Measurements from ENCODE around the gene ZNF485.
"Not testable (repeated sequence)": the region's sequence is repeated elsewhere in the genome, so short reads cannot be mapped to it uniquely, and the experiment has no call there.

ZNF485 gene

DNA sequence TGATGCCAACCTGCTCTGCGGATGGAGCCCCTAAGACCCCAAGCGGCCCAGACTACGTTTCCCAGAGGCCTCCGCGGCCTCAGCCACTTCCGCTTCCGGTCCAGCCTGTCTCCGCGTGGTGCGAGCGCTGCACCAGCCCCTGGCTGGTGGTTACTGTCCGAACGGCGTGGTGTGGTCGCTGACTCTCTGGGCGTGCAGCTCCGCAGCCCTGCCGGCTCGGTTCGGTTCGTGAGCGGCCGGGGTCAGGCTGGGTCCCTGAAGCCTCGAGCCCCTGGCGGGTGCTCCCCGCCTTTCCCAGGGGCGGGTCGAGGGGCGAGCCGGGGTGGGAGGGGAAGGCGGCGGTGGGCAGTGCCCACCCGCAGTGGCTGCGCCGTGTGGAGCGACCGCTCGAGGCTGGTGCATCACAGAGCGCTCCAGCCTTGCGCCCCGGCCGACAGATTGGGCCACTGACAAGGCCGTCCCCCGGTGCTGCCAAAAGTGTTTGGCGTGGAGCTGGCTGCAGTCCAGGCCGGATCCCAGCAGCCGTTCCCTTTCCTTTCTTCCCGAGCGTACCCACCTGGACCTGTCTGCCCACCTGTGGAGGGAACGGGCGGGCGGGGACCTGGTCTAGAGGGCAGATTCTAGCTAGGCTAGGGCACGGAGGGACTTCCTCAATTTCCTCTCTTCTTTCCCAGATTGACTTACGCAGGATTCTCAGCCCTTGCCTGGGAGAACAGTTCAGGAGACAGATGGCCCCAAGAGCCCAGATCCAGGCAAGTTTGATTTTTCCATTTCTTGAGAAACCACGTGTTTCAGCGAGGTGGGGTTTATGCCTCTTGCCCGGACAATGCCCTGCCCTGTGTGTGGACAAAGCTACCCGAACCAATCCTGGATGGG, at the start of gene ZNF485:
TSS of gene ZNF485 (plus strand) at position 116 of the 876 bp plus-strand sequence. CDS start at position 729, 613 bp downstream.
- DNase-seq (ENCODE audit: low read depth in 4 of 4, low spot score in 1 of 4) = peak; percentile 42 to 65 (median 54)

DNA sequence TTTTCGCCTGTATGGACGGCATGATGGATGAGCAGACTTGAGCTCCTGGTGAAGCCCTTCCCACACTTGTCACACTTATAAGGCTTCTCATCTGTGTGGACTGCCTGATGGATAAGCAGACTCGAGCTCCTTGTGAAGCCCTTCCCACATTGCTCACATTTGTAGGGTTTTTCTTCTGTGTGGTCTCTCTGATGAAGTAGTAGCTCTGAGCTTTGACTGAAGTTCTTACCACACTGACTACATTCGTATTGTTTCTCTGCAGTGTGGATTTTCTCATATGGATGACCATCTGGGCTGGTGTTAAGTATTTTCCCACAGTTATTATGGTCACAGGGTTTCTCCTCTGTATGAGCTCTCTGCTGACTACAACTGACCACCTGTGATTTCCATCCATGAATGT, 49.0 kb upstream of the ZNF485 start:
- no peak for DNase-seq (ENCODE audit: low read depth in 4 of 4, low spot score in 1 of 4)

- DNase-seq (ENCODE audit: low read depth in 4 of 4, low spot score in 1 of 4) = no peak
These were observed 36.6 kb upstream of the ZNF485 start for GRCh38 chr10:43569681-43570080.

DNA sequence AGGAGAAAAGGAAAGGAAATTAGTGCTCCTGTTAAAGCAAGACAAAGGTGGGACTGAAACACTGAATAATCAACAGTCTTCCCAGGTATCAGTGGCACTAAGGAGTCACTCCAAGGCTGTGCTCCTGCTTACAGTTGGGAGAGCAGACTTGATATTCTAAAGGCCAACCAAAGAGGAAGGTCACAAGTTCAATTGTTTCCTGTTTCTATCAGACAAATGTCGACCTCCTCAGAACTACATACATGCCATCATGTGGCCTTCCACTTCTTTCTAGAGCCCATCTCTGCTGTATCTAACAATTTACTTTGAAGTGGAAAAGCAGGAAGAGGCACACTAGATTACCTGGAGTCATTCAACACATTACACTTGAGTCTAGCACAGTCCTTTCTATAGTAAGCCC, 35.3 kb upstream of the ZNF485 start:
- no peak for DNase-seq (ENCODE audit: low read depth in 4 of 4, low spot score in 1 of 4)

DNA sequence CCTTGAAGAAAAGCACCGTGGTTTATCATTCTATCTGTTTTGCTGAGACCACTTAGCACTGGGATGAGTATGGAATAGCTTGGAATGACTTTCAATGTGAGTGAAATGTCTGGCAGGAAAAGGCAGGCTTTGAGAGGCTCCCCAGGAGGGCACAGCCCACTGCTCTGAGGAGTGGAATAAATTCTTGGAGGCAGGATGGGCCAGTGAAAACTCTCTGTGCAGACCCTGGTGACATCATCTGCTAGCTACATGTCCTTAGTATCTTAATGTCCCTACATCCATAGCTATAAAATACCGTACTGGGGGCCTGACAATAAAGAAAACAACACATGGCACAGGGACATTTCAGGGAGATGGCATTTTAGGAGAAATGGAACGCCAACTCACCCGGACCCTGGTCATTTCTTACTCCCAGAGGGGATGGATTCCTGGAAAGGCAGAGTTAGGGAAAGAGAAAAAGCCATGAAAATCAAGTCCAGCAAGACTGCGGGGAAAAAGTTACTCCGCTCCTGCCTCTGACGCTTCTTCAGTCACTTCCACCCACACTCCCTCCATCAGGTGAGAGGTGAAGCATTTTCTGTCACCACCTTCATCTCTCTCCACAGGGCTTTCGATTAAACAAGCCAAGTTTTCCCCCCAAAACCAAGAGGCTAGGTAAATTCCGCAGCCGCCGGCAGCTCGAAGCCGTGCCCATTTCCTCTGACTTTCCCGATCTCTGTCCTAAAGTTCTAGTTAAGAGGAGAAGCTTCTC, 32.8 kb upstream of the ZNF485 start:
- no peak for DNase-seq (ENCODE audit: low read depth in 4 of 4, low spot score in 1 of 4)

DNA sequence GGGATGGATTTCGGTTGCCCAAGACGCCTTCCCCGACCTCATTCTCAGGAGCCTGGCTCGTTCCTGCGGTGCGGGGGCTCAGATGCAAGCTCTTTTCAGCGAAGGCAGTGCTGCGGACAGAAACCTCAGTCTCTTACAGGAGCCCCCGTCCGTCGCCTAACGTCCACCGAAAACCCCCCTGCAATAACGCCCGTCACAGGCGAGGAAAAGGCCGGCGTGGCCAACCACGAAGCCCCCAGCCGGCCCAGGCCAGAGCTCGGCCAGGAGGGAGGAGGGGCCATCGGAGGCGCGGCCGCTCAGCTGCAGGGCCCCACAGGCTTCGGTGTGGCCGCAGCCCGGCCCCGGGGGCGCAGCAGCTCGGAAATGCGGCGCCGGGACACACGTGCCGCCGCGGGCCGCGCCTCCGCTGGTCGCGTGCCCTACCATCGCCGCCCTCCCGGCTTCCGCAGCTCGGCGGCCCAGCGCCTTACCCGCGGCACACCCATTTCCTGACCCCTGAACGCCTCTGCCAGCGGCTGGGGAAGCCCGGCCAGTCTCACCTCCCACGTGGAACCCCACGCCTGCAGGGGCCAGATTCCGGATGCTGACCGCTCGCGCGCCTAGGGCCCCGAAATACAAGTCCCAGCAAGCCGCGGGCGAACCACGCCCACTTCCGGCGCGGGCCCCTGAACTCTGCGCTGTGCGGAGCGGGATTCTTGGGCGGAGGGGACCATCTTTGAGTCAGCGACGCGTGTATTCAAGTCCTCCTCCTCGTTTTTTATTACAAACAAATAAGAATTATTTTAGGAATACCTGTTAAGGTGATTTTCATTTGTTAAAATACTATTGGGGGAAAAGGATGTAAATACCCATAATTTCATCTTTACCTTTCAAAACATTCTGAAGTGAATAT, 32.0 kb upstream of the ZNF485 start, which contains the start of gene ZNF239:
TSS of gene ZNF239 (minus strand) at position 616 of the 892 bp plus-strand sequence. CDS start 16,537 bp downstream, outside the sequence.
- peak; percentile 65 to 79 (median 75) for DNase-seq (ENCODE audit: low read depth in 4 of 4, low spot score in 1 of 4)

DNA sequence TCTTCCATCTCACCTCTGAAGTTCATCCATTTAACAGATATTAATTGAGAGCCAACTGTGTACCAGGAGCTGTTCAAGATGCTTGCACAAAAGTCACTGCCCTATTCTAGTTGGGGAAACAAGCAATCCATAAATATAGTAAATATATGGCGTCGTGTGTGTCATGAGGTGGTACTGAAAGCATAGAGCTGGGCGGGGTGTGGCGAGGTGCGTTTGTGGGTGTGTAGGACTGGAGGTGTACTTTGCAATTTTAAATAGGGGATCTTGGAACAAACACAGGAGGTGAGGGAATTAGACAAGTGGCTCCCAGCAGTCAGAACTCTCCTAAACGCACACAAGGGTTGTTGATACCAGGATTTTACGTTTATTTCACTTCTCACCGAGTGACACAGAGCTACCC, 31.3 kb upstream of the ZNF485 start:
- no peak for DNase-seq (ENCODE audit: low read depth in 4 of 4, low spot score in 1 of 4)

DNA sequence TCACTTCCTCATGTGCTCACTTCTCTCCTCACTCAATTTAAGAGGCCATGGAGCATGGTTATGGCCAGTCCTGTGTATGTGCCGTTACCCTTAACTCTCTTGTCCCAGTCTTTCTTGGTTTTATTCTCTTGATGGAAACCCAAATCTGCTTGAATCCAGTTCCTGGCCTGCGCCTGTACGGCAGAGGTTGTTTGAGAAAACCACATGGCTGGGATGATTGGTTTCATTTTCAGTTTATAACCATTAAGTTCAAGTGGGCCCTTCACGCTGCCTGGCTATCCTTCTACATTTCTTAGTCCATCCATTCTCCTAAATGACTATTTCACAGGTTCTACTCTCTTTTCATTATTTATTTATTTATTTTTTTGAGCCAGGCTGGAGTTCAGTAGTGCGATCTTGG, 30.2 kb upstream of the ZNF485 start:
- no peak for DNase-seq (ENCODE audit: low read depth in 4 of 4, low spot score in 1 of 4)

- DNase-seq (ENCODE audit: low read depth in 4 of 4, low spot score in 1 of 4) = no peak
These were observed 29.7 kb upstream of the ZNF485 start for GRCh38 chr10:43576580-43576979.

- no peak for DNase-seq (ENCODE audit: low read depth in 4 of 4, low spot score in 1 of 4)
These were observed 22.2 kb upstream of the ZNF485 start for GRCh38 chr10:43584051-43584450.

- no peak for DNase-seq (ENCODE audit: low read depth in 4 of 4, low spot score in 1 of 4)
These were observed 21.2 kb upstream of the ZNF485 start for GRCh38 chr10:43585046-43585445.

DNA sequence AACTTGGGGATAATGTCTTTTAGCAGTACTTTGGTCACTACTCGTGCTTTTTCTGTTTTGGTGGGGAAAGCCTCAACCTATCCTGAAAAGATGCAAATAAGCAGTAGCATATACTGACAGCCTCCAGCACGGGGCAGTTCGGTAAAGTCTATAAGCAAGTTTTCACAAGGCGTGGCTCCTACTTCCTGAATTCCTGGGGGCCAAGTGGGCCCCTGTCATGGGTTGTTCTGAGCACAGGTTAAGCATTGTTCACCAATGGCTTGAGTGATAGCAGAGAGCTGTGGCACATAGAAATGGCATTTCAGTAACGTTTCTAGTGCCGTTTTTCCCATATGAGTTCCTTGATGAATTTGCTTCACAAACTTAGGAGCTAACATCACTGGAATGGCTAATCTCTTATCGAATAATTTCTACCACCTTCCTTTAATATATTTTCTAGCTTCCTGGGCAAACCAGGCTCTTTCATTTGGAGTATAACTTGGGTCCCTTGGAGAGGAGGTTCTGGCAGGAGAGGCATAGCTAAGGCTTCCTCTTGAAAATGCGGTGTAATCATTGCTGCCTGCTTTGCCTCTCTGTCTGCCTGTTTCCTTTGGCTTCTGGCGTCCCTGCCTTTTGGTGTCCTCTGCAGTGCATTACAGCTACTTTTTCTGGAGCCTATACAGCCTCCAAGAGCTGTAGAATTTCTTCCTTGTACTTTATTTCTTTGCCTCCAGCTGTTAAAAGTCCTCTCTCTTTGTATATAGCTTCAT, 20.1 kb upstream of the ZNF485 start:
- DNase-seq (ENCODE audit: low read depth in 4 of 4, low spot score in 1 of 4) = no peak

GRCh38 chr10:43586730-43587115, 19.5 kb upstream of the ZNF485 start:
- DNase-seq (ENCODE audit: low read depth in 4 of 4, low spot score in 1 of 4) = not testable (repeated sequence)

GRCh38 chr10:43591303-43591904, 14.8 kb upstream of the ZNF485 start:
- DNase-seq (ENCODE audit: low read depth in 4 of 4, low spot score in 1 of 4) = no peak

DNA sequence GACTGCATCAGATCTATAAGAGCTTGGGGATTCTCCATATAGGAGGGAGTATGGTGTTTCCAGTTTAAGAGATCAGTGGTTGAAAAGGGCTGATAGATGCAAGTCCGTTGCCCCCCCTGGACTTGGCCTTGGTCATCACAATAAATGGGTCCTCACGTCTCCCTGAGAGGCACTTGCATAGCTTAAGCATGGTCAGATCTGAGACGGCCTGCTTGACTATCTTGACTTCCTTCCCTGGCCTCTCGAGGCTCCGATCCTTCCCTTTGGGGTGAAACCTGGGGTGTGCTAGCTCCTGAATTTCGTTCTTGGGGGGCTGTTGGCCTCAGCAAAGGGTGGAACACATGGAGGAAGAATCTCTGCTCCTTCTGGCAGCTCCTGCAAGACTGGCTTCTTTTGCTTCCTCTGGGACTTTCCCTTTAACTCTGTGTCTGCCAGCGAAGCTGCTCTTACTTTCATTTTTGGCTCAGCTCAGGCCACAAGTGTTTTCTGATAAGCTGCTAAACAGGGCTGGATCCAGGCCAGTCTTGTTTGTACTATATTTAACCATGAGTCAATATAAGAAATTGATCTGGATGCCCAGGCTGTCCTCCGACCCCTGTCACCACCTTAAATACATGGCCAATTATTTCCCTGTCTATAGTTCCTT, 11.2 kb upstream of the ZNF485 start:
- peak in 1 of 4 experiments; percentile 22 for DNase-seq (ENCODE audit: low read depth in 4 of 4, low spot score in 1 of 4)

GRCh38 chr10:43595739-43596298, 10.4 kb upstream of the ZNF485 start:
- DNase-seq (ENCODE audit: low read depth in 4 of 4, low spot score in 1 of 4) = no peak

GRCh38 chr10:43596546-43596945, 9.7 kb upstream of the ZNF485 start:
- no peak for DNase-seq (ENCODE audit: low read depth in 4 of 4, low spot score in 1 of 4)

DNA sequence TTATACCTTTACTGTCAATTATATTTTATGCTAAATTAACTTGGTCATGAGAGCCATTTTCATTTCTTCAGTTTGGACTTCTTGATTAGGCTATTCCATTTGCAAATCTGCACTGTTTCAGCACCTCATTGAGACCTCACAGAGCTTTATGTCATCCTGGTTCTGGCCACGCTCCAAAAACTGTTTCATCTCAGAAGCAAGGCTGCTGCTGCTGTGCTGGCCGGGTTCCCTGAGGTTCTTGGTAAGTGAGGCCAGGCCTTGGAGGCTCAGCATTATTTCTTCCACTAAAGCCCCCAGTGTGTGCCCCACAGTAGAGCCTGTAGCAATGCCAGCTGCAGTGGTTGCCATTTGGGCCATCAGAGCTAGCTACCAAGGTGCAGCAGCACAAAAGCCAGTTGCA, 7.8 kb upstream of the ZNF485 start:
- no peak for DNase-seq (ENCODE audit: low read depth in 4 of 4, low spot score in 1 of 4)

DNA sequence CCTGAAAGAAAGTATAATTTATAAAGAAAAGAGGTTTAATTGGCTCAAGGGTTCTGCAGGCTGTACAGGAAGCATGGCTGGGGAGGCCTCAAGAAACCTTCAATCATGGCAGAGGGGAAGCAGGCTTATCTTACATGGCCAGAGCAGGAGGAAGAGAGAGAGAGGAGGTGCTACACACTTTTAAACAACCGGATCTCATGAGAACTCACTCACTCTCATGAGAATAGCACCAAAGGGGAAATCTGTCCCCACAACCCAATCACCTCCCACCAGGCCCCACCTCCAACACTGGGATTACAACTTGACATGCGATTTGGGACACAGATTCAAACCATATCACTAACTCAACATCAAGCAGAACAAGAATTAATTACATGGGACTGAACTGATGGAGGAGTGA, 6.9 kb upstream of the ZNF485 start:
- DNase-seq (ENCODE audit: low read depth in 4 of 4, low spot score in 1 of 4) = no peak
